Liver (tissue), 9 donors: ENCODE data around the gene LRP11. TPM values are rescaled to one million over a fixed set of nuclear protein-coding genes. Genes with fewer than 3 reads are reported as not detected.

Experiments
- DNase-seq: peaks from one replicate; pipeline ENCODE4 v3.0.0-alpha.2; 2017; ENCODE audit warnings: low spot score
- H3K27ac ChIP-seq, 2 donors: one replicate each; pipeline ENCODE4 v1.7.0; 2013; ENCODE audit warnings: inconsistent platforms in 2 of 2, low read length in 2 of 2, control low read depth in 1 of 2, low read depth in 1 of 2, mild to moderate bottlenecking in 1 of 2
- H3K27me3 ChIP-seq, 4 donors: one replicate each; pipeline versions ENCODE4 v1.6.1 to v1.7.0; 2013; ENCODE audit warnings: low read length in 3 of 4, inconsistent platforms in 1 of 4, mild to moderate bottlenecking in 1 of 4, moderate library complexity in 1 of 4; ENCODE audit not compliant: control insufficient read depth in 4 of 4, insufficient read depth in 4 of 4
- H3K36me3 ChIP-seq, 4 donors: one replicate each; pipeline versions ENCODE4 v1.6.1 to v1.7.0; 2013; ENCODE audit warnings: low read length in 3 of 4, mild to moderate bottlenecking in 3 of 4, low read depth in 1 of 4, moderate library complexity in 1 of 4; ENCODE audit not compliant: control insufficient read depth in 4 of 4, insufficient read depth in 3 of 4
- H3K4me1 ChIP-seq, 4 donors: one replicate each; pipeline versions ENCODE4 v1.6.1 to v1.7.0; 2013; ENCODE audit warnings: low read length in 3 of 4, mild to moderate bottlenecking in 3 of 4, moderate library complexity in 1 of 4; ENCODE audit not compliant: control insufficient read depth in 4 of 4, insufficient read depth in 4 of 4
- H3K4me3 ChIP-seq, 3 donors: one replicate each; pipeline versions ENCODE4 v1.6.1 to v1.7.0; 2013; ENCODE audit warnings: low read length in 3 of 3, control low read depth in 1 of 3, low read depth in 1 of 3, mild to moderate bottlenecking in 1 of 3
- H3K9ac ChIP-seq, 2 donors: one replicate each; pipeline ENCODE4 v1.7.0; 2013; ENCODE audit warnings: low read length in 2 of 2, mild to moderate bottlenecking in 2 of 2, moderate library complexity in 2 of 2, control low read depth in 1 of 2, low read depth in 1 of 2
- H3K9me3 ChIP-seq, 4 donors: one replicate each; pipeline versions ENCODE4 v1.6.1 to v1.7.0; 2013; ENCODE audit warnings: low read length in 3 of 4; ENCODE audit not compliant: control insufficient read depth in 4 of 4
- ATF3 ChIP-seq: IDR thresholded peaks from 2 replicates; pipeline ENCODE4 v1.6.1; 2016; ENCODE audit warnings: antibody characterized with exemption
- EGR1 ChIP-seq, 2 donors: IDR thresholded peaks; 2 replicates each; pipeline ENCODE4 v1.6.1; 2016 to 2018; ENCODE audit warnings: antibody characterized with exemption in 2 of 2, low read depth in 2 of 2
- FOXA1 ChIP-seq: IDR thresholded peaks from 2 replicates; pipeline ENCODE4 v1.6.1; 2016; ENCODE audit warnings: antibody characterized with exemption
- FOXA2 ChIP-seq: IDR thresholded peaks from 2 replicates; pipeline ENCODE4 v1.6.1; 2016; ENCODE audit warnings: antibody characterized with exemption
- GABPA ChIP-seq, 2 donors: IDR thresholded peaks in 1 of 2; conservative IDR thresholded peaks in 1 of 2; 2 replicates each; pipeline ENCODE4 v1.6.1; 2016; ENCODE audit warnings: antibody characterized with exemption in 2 of 2, mild to moderate bottlenecking in 1 of 2, moderate library complexity in 1 of 2
- HNF4A ChIP-seq, 2 donors: conservative IDR thresholded peaks; 2 replicates each; pipeline ENCODE4 v1.6.1; 2016; ENCODE audit warnings: antibody characterized with exemption in 2 of 2, mild to moderate bottlenecking in 2 of 2
- HNF4G ChIP-seq: IDR thresholded peaks from 2 replicates; pipeline ENCODE4 v1.6.1; 2016; ENCODE audit warnings: antibody characterized with exemption
- JUND ChIP-seq, 2 donors: IDR thresholded peaks; 2 replicates each; pipeline ENCODE4 v1.6.1; 2016; ENCODE audit warnings: antibody characterized with exemption in 2 of 2
- MAX ChIP-seq: IDR thresholded peaks from 2 replicates; pipeline ENCODE4 v1.6.1; 2016; ENCODE audit warnings: antibody characterized with exemption
- NR2F2 ChIP-seq: IDR thresholded peaks from 2 replicates; pipeline ENCODE4 v1.6.1; 2016; ENCODE audit warnings: antibody characterized with exemption
- RAD21 ChIP-seq, 2 donors: IDR thresholded peaks; 2 replicates each; pipeline ENCODE4 v1.6.1; 2016; ENCODE audit warnings: antibody characterized with exemption in 2 of 2, mild to moderate bottlenecking in 2 of 2
- RXRA ChIP-seq, 2 donors: IDR thresholded peaks; 2 replicates each; pipeline ENCODE4 v1.6.1; 2017 to 2018; ENCODE audit warnings: antibody characterized with exemption in 2 of 2, mild to moderate bottlenecking in 1 of 2
- SP1 ChIP-seq: IDR thresholded peaks from 2 replicates; pipeline ENCODE4 v1.6.1; 2018; ENCODE audit warnings: antibody characterized with exemption, mild to moderate bottlenecking
- TAF1 ChIP-seq: conservative IDR thresholded peaks from 2 replicates; pipeline ENCODE4 v1.6.1; 2016; ENCODE audit warnings: antibody characterized with exemption, mild to moderate bottlenecking
- YY1 ChIP-seq: IDR thresholded peaks from 2 replicates; pipeline ENCODE4 v1.6.1; 2016; ENCODE audit warnings: antibody characterized with exemption, mild to moderate bottlenecking
- ZBTB33 ChIP-seq: IDR thresholded peaks from 2 replicates; pipeline ENCODE4 v1.6.1; 2016; ENCODE audit warnings: antibody characterized with exemption
- WGBS: extraction: QIAGEN DNeasy Blood & Tissue Kit; methylation state at CpG from one replicate; pipeline ENCODE4 v1.1.7; 2013; 5-methylcytosine and 5-hydroxymethylcytosine counted together
- polyA plus RNA-seq, 2 donors: library from polyadenylated mRNA; stranded (reverse) in 1 of 2; unstranded in 1 of 2; fragments of 200-250 nt in 1 of 2; fragments of >200 nt in 1 of 2; fragmentation: Nextera tagmentation in 1 of 2; extraction: Ambion mirVana in 1 of 2; gene quantifications; one replicate each; pipeline versions ENCODE4 v1.2.1 to v1.2.3, GENCODE V29; 2013 to 2015
- total RNA-seq, 2 donors: library from RNA; depleted of rRNA; stranded (reverse); fragments of >200 nt; gene quantifications; one replicate each; pipeline ENCODE4 v1.2.3, GENCODE V29; 2014
- TF ChIP-seq, protein P1 (sequence below): fragments of 150-350 bp; IDR thresholded peaks from 2 replicates; pipeline ENCODE4 v1.5.1; 2017; ENCODE audit warnings: improper control_type of control experiment, low read depth, low read length; ENCODE audit not compliant: missing input control
- donor health status: healthy.
- donor health status: healthy.
- donor health status: healthy.
- donor health status: healthy.
- donor health status: healthy.

The LRP11 gene
- total and polyA plus RNA-seq, 4 donors = 3.4 to 13.3 (median 6.0) TPM

DNA sequence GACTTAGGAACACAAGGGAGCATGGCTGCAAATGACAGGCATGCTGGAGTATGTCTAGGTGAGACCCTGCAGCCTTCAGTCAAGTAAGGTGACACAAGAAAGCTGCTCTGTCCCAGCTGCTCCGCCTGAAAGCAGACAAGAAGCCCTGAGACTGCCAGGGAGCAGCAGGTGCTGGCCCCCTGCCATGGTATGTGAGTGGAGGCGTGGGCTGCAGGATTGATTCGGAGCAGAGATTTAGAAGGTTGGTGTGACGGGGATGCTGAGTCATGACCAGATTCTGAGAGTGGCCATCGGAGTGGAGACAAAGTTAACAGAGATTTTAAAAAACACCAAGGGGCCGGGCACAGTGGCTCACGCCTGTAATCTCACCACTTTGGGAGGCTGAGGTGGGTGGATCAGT is 17.8 kb downstream of the LRP11 start:
- TF ChIP-seq RAD21 (IDR thresholded peaks at IDR 0.05) (no peak), HNF4G (no peak), RXRA (IDR thresholded peaks at IDR 0.05) (no peak), GABPA (IDR thresholded peaks at IDR 0.05 in 1 of 2, conservative IDR thresholded peaks at IDR 0.05 in 1 of 2) (no peak), JUND (IDR thresholded peaks at IDR 0.05) (no peak), EGR1 (IDR thresholded peaks at IDR 0.05; ENCODE audit: low read depth in 2 of 2) (no peak), FOXA2 (no peak), YY1 (no peak), ATF3 (no peak), ZBTB33 (no peak), FOXA1 (no peak), TAF1 (no peak), NR2F2 (no peak), MAX (no peak)
- TF ChIP-seq, protein P1, sequence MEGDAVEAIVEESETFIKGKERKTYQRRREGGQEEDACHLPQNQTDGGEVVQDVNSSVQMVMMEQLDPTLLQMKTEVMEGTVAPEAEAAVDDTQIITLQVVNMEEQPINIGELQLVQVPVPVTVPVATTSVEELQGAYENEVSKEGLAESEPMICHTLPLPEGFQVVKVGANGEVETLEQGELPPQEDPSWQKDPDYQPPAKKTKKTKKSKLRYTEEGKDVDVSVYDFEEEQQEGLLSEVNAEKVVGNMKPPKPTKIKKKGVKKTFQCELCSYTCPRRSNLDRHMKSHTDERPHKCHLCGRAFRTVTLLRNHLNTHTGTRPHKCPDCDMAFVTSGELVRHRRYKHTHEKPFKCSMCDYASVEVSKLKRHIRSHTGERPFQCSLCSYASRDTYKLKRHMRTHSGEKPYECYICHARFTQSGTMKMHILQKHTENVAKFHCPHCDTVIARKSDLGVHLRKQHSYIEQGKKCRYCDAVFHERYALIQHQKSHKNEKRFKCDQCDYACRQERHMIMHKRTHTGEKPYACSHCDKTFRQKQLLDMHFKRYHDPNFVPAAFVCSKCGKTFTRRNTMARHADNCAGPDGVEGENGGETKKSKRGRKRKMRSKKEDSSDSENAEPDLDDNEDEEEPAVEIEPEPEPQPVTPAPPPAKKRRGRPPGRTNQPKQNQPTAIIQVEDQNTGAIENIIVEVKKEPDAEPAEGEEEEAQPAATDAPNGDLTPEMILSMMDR = no peak
- H3K4me1 ChIP-seq = no peaks in the 10 kb centered on the region
- WGBS = 89% methylated on average over 7 of the region's 7 CpGs
- H3K27ac ChIP-seq = no peak overlapping the region
- peaks cover 0 to 5% (median 2%) of the 10 kb centered on the region in 4 donors for H3K36me3 ChIP-seq
- H3K27me3 ChIP-seq = no peaks in the 10 kb centered on the region
- H3K4me3 ChIP-seq = no peak overlapping the region
- no peak for DNase-seq
- no peak overlapping the region for H3K9ac ChIP-seq
- H3K9me3 ChIP-seq = no peaks in the 10 kb centered on the region

GRCh38 chr6:149845549-149845948 is 18.6 kb downstream of the LRP11 start:
- H3K4me3 ChIP-seq = no peak overlapping the region
- peaks cover 0 to 7% (median 0%) of the 10 kb centered on the region in 4 donors for H3K4me1 ChIP-seq
- no peak for DNase-seq
- no peaks in the 10 kb centered on the region for H3K9me3 ChIP-seq
- WGBS = 64% methylated on average over 3 of the region's 3 CpGs
- no peak overlapping the region for H3K9ac ChIP-seq
- no peaks in the 10 kb centered on the region for H3K27me3 ChIP-seq
- peaks cover 0 to 3% (median 0%) of the 10 kb centered on the region in 4 donors for H3K36me3 ChIP-seq
- no peak overlapping the region for H3K27ac ChIP-seq
- TF ChIP-seq HNF4A (conservative IDR thresholded peaks at IDR 0.05) (no peak), TAF1 (no peak), YY1 (no peak), SP1 (no peak)
